Measurements from ENCODE around the gene PFAS. TPM values are rescaled to one million over a fixed set of nuclear protein-coding genes. Genes with fewer than 3 reads are reported as not detected.

Gene PFAS
- polyA plus RNA-seq, 1 donor from 2014 or later = 11.7 TPM

GRCh38 chr17:8235676-8236075, 13.4 kb upstream of the PFAS start:
- no peaks in the 10 kb centered on the region for H3K9me3 ChIP-seq (ENCODE audit: low read length)
- no peak overlapping the region for H3K9ac ChIP-seq (ENCODE audit: low read length)
- H3K79me2 ChIP-seq (replicated peaks; ENCODE audit: insufficient read depth, low read length) = no peaks in the 10 kb centered on the region
- no peak overlapping the region for H2AFZ ChIP-seq (ENCODE audit: low read depth, low read length)
- H3K36me3 ChIP-seq (ENCODE audit: insufficient read depth, low read length) = no peaks in the 10 kb centered on the region
- no peaks in the 10 kb centered on the region for H3K27me3 ChIP-seq (ENCODE audit: insufficient read depth, low read depth, low read length)
- H3F3A ChIP-seq (ENCODE audit: insufficient read depth, low read length, poor library complexity, severe bottlenecking) = no peaks in the 10 kb centered on the region
- H4K20me1 ChIP-seq (ENCODE audit: insufficient read depth) = no peaks in the 10 kb centered on the region
- H3K4me3 ChIP-seq (ENCODE audit: low read length) = no peak overlapping the region
- no peak overlapping the region for H3K27ac ChIP-seq (ENCODE audit: low read length)
- H3K9me2 ChIP-seq (ENCODE audit: insufficient read depth, low read length) = no peaks in the 10 kb centered on the region
- TF ChIP-seq CTCF (IDR thresholded peaks at IDR 0.05; ENCODE audit: poor library complexity, severe bottlenecking) = no peak
- no peak for TF ChIP-seq EZH2 (IDR thresholded peaks at IDR 0.05; ENCODE audit: borderline replicate concordance, insufficient read depth, low read length, poor library complexity, severe bottlenecking)
- no peak for TF ChIP-seq SMC3 (conservative IDR thresholded peaks at IDR 0.05; ENCODE audit: poor library complexity)
- TF ChIP-seq RAD21 (conservative IDR thresholded peaks at IDR 0.05) = no peak
- TF ChIP-seq REST (IDR thresholded peaks at IDR 0.05; ENCODE audit: borderline replicate concordance) = no peak
- no peak overlapping the region for H3K4me2 ChIP-seq (ENCODE audit: low read length)

DNA sequence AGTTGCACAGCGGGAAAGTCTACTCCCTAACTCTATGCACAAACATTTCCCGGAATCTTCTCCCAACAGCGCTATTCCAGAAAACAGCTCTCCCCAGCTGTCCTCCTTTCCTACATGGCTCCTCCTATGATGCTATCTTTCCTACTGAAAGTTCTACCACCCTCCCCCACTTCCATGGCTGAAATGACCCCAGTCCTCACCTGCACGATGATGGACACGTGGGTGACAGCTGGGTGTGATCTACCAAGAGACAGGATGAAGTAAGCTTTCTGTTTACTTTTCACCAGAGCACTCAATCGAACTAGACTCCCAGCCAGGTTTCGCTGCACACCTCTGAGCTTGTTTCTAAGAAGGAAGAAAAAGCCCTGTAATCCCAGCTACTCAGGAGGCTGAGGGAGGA, 11.9 kb upstream of the PFAS start:
- H3K27ac ChIP-seq (ENCODE audit: low read length) = no peak overlapping the region
- no peak overlapping the region for H3K9ac ChIP-seq (ENCODE audit: low read length)
- H3F3A ChIP-seq (ENCODE audit: insufficient read depth, low read length, poor library complexity, severe bottlenecking) = no peaks in the 10 kb centered on the region
- no peaks in the 10 kb centered on the region for H4K20me1 ChIP-seq (ENCODE audit: insufficient read depth)
- no peak overlapping the region for H3K4me2 ChIP-seq (ENCODE audit: low read length)
- H3K27me3 ChIP-seq (ENCODE audit: insufficient read depth, low read depth, low read length) = no peaks in the 10 kb centered on the region
- H2AFZ ChIP-seq (ENCODE audit: low read depth, low read length) = no peak overlapping the region
- no peaks in the 10 kb centered on the region for H3K9me2 ChIP-seq (ENCODE audit: insufficient read depth, low read length)
- no peaks in the 10 kb centered on the region for H3K36me3 ChIP-seq (ENCODE audit: insufficient read depth, low read length)
- no peak overlapping the region for H3K4me3 ChIP-seq (ENCODE audit: low read length)
- TF ChIP-seq EP300 (conservative IDR thresholded peaks at IDR 0.05; ENCODE audit: poor library complexity, severe bottlenecking) = no peak
- no peak for TF ChIP-seq SMC3 (conservative IDR thresholded peaks at IDR 0.05; ENCODE audit: poor library complexity)
- TF ChIP-seq REST (IDR thresholded peaks at IDR 0.05; ENCODE audit: borderline replicate concordance) = no peak
- no peak for TF ChIP-seq RAD21 (conservative IDR thresholded peaks at IDR 0.05)
- no peak for TF ChIP-seq POLR2AphosphoS5 (IDR thresholded peaks at IDR 0.05)
- no peak for TF ChIP-seq MXI1 (conservative IDR thresholded peaks at IDR 0.05; ENCODE audit: poor library complexity, severe bottlenecking)
- TF ChIP-seq CTCF (IDR thresholded peaks at IDR 0.05; ENCODE audit: poor library complexity, severe bottlenecking) = no peak
- TF ChIP-seq EZH2 (IDR thresholded peaks at IDR 0.05; ENCODE audit: borderline replicate concordance, insufficient read depth, low read length, poor library complexity, severe bottlenecking) = no peak
- H3K9me3 ChIP-seq (ENCODE audit: low read length) = no peaks in the 10 kb centered on the region
- no peaks in the 10 kb centered on the region for H3K79me2 ChIP-seq (replicated peaks; ENCODE audit: insufficient read depth, low read length)
